GM12878 (cell line): ENCODE results near the gene RTN4RL1. TPM values are rescaled to one million over a fixed set of nuclear protein-coding genes. Genes with fewer than 3 reads are reported as not detected.

Experiments
- BCL3 ChIP-seq: IDR thresholded peaks from 2 replicates; pipeline ENCODE4 v1.6.1; 2011; ENCODE audit warnings: borderline replicate concordance, low read depth, mild to moderate bottlenecking, moderate library complexity, low read length; ENCODE audit not compliant: insufficient read depth, poor library complexity, severe bottlenecking
- E2F4 ChIP-seq: IDR thresholded peaks from 2 replicates; pipeline ENCODE4 v1.6.1; 2012; ENCODE audit warnings: low read depth, low read length, improper control_type of control experiment
- HDGF ChIP-seq: fragments of 450-650 bp; IDR thresholded peaks from 2 replicates; pipeline ENCODE4 v1.6.1; 2016; ENCODE audit warnings: antibody characterized with exemption
- JUND ChIP-seq: IDR thresholded peaks from 2 replicates; pipeline ENCODE4 v1.6.1; 2012; ENCODE audit warnings: low read depth, mild to moderate bottlenecking, low read length, improper control_type of control experiment, moderate library complexity
- TARDBP ChIP-seq: IDR thresholded peaks from 2 replicates; pipeline ENCODE4 v1.6.1; 2016; ENCODE audit warnings: borderline replicate concordance
- TCF3 ChIP-seq: IDR thresholded peaks from 2 replicates; pipeline ENCODE4 v1.6.1; 2012; ENCODE audit warnings: low read depth, mild to moderate bottlenecking, low read length, borderline replicate concordance; ENCODE audit not compliant: insufficient read depth
- ZNF274 ChIP-seq: IDR thresholded peaks from one replicate; pipeline ENCODE4 v1.8.0; 2011; ENCODE audit not compliant: insufficient read length, insufficient read depth
- ZNF687 ChIP-seq: fragments of 450-650 bp; IDR thresholded peaks from 2 replicates; pipeline ENCODE4 v1.6.1; 2017; ENCODE audit warnings: mild to moderate bottlenecking, moderate library complexity
- polyA plus RNA-seq, 11 experiments: library from polyadenylated mRNA; depleted of rRNA in 4 of 11; unstranded in 6 of 11; stranded (reverse) in 5 of 11; fragments of >200 nt; fragmentation: Nextera tagmentation in 4 of 11; fragmentation: Illumina TruSeq in 1 of 11; extraction: Ambion mirVana in 4 of 11; extraction: Trizol in 1 of 11; gene quantifications; 1 replicate in 1 of 11; 2 replicates in 10 of 11; pipeline versions ENCODE4 v1.2.1 to v1.2.3, GENCODE V29; 2011 to 2016; ENCODE audit warnings: inconsistent platforms in 2 of 11, missing spikeins in 2 of 11, low read depth in 1 of 11
- total RNA-seq, 4 experiments: library from RNA; depleted of rRNA in 3 of 4; stranded (reverse); fragments of >200 nt in 3 of 4; fragmentation: Illumina TruSeq in 1 of 4; extraction: Trizol in 1 of 4; gene quantifications; 2 replicates each; pipeline versions ENCODE4 v1.2.1 to v1.2.3, GENCODE V29; 2013 to 2021

RTN4RL1 gene
- total and polyA plus RNA-seq, 10 of the 15 experiments (the other 5 are each of a cell fraction or from before 2014, with no cell fraction given) = 0.08 to 0.11 (median 0.10) TPM; not detected in 7

- TF ChIP-seq ZNF687 (peak; percentile 62), E2F4 (no peak), ZNF274 (no peak), JUND (no peak), TARDBP (no peak), TCF3 (peak; percentile 94), HDGF (peak; percentile 69; the same call in 1 of the 2 replicates), BCL3 (peak; percentile 3)
Observed at GRCh38 chr17:2057760-2058585, 32.8 kb upstream of the RTN4RL1 start (continued).
